NCI-H2107 treated with DMSO at 0.1 percent for 48 hours (cell line): Measurements from ENCODE around the gene SLC38A9.
"Not testable (repeated sequence)": the region's sequence is repeated elsewhere in the genome, so short reads cannot be mapped to it uniquely, and the experiment has no call there.

Experiments used
- DNase-seq: peaks from one replicate; lab custom pipeline; 2025; ENCODE audit not compliant: unreplicated experiment; lab: John Stamatoyannopoulos, UW

The SLC38A9 gene

DNA sequence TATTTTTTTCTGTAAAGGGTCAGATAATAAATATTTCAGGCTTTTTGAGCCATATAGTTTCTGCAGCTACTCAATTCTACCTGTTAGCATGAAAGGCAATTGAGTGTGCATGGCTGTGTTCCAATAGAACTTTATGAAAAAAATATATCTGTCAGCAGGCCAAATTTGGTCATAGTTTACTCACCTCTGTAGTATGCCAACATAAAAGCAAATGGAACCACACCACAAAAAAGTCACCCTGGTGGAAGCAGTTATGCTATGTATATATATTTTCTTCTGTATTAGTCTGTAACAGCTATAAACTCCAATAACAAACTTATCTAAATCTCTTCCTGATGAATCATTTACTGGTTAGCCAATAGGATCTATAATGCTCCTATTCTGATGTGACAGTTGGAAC lies 3.4 kb downstream of the SLC38A9 start:
- DNase-seq = no peak

GRCh38 chr5:55706230-55706629 lies 5.9 kb downstream of the SLC38A9 start:
- DNase-seq = no peak

DNA sequence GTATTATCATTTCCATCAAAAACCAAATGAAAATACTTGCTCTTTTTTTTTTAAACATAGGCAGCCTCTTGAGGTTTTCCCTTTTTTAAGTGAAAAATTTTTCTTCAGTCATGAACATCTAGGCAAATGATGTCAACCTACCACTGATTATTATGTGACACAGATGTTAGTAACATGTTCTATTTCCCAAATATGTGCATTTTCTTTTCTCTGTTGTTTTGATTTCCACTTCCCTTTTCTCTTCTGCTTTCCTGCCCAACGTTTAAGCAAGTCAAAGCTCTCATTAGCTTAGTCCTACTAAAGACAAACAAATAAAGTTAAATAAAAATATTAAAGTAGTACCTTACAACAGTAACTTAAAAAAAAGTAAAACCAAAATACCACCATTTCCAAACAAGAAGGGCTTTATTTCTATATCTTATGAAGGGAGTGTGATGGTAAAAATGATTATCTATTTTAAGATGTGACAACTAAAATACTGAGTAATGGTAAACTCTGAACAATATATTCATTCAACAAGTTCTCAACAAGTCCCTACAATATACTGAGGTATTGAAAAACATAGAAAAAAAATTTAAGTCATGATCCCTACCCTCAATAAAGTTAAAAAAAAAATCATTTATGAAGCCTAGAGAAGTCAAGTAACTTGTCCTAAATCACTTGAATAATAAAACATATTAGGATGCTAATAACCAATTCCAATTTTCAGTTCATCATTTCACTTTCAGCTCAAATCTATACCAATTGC lies 9.4 kb downstream of the SLC38A9 start:
- no peak for DNase-seq

- DNase-seq = no peak
These were observed 10.5 kb downstream of the SLC38A9 start for GRCh38 chr5:55701462-55702103.

- DNase-seq = no peak
These were observed 11.4 kb downstream of the SLC38A9 start for GRCh38 chr5:55700745-55701144.

- no peak for DNase-seq
These were observed 13.0 kb downstream of the SLC38A9 start for GRCh38 chr5:55699041-55699688.

DNA sequence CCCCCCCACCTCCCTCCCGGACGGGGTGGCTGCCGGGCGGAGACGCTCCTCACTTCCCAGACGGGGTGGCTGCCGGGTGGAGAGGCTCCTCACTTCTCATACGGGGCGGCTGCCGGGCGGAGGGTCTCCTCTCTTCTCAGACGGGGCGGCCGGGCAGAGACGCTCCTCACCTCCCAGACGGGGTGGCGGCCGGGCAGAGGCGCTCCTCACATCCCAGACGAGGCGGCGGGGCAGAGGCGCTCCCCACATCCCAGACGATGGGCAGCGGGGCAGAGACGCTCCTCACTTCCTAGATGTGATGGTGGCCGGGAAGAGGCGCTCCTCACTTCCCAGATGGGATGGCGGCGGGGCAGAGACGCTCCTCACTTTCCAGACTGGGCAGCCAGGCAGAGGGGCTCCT lies 15.4 kb downstream of the SLC38A9 start:
- DNase-seq = not testable (repeated sequence)

DNA sequence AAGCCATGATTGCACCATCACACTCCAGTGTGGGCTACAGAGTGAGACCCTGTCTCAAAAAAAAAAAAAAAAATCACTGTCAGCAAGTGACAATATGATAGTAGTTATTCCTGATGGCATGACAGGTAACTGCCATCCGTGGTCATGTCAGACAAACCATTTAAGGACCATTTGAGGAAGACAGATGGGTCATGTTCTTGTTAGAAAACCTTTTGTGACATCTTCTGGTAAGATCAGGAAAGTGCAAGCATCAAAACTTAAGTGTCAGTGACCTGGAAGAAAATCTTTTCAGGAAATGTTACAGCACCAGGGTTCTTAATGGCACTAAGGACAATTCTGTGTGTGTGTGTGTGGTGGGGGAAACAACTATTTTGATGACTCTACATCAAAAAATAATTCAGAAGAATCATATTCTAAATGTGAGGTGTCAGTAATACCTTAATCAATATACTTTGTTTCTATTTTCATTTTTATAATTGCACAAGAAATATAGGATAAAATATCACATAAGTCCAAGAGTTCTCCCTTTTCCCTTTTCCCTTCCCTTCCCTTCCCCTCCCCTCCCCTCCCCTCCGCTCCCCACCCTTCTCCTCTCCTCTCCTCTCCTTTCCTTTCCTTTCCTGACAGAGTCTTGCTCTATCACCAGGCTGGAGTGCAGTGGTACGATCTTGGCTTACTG lies 17.8 kb downstream of the SLC38A9 start:
- DNase-seq = no peak

GRCh38 chr5:55692509-55692908 lies 19.6 kb downstream of the SLC38A9 start:
- DNase-seq = no peak

- no peak for DNase-seq
These were observed 20.1 kb downstream of the SLC38A9 start for GRCh38 chr5:55692106-55692417.

DNA sequence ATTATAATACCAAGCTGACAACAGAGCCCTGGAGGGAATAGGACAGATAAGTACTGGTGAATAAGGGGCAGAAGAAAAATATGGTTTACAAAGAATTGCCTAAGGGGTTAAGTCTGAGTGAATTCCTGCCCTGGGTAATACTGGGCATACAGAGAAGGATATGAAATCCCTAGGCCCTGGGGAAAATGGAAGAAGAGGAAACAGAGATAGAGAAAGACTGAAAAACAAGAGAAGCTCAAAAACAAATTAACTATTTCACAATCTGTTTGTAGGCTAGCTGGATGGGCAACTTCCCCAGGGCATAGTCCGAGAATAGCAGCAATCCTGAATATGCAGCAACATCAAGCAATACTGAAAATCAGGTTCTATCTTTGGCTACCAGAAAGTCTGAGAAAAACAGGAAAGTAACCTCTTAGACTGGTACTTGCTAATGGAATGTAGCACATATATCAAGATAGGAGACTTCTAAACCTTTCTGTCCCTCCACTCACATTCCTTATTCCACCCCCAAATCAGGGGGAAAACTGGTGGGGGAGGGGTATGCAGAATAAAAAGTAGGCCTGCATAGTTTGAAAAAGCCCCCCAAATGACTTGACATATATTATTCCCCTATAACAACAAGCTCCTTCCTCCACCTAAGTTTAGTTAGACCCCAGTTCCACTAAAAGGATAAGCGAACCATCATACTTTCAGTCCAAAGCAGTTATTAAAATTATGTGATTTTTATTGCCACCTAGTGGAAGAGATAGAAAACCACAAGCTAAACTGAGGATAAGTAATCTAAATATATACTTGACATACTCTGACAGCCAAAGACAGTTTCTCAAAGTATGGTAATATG lies 20.6 kb downstream of the SLC38A9 start:
- DNase-seq = peak; percentile 3

DNA sequence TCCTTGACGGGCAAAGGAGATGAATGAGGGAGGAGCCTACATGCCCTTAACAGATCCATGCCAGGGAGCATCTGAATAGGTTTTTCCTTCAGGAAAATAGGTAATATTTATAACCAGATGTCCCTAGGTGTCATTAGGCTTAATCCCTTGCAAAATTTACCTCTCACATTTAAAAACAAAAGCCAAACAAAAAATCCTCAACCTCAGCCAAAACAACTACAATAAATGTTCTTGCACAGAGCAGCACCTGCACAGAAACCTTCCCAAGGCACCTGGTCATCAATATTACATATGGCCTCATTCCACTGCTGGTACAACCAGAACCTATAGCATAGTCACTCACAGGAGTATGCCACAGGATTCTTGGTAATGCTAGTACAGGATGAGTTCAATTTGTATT lies 30.1 kb downstream of the SLC38A9 start:
- DNase-seq = no peak

- no peak for DNase-seq
These were observed 30.8 kb downstream of the SLC38A9 start for GRCh38 chr5:55681301-55681700.

GRCh38 chr5:55680353-55680752 lies 31.8 kb downstream of the SLC38A9 start:
- no peak for DNase-seq

DNA sequence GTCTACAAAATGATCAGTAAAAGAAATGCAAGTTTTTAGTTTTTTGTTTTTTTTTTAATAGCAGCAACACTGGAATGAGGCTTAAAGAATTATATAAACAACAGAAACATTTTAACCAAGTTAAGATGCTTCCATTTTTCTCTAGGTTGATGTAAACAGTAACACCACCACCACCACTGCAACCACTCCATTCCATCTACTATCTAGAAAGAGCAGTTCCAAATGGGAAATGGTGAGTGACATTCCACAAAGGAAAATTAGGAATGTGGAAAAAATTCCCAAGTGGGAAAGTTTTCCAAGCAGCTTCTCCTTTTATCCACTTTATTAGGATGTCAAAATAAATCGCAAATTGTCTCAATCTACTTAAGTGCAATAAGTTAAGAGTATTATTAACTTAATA lies 32.6 kb downstream of the SLC38A9 start:
- no peak for DNase-seq

DNA sequence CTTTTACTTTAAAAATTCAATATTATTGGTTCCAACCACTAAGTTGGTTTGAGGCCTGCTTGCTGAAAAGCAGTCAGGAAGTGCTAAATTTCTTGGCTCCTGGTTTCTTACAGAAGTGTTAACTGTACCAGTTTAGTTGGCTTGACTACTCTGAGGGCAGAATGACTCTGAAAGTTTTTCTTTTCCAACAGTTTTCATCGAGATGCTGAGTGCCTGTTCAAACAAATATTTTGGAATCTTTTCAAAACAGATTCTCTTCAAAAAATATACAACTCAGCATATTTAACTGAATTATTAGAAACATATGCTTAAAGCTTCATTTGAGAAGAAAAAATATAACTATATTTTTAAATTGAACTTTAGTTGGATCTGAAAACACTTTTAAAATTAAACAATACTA lies 37.0 kb downstream of the SLC38A9 start:
- no peak for DNase-seq

DNA sequence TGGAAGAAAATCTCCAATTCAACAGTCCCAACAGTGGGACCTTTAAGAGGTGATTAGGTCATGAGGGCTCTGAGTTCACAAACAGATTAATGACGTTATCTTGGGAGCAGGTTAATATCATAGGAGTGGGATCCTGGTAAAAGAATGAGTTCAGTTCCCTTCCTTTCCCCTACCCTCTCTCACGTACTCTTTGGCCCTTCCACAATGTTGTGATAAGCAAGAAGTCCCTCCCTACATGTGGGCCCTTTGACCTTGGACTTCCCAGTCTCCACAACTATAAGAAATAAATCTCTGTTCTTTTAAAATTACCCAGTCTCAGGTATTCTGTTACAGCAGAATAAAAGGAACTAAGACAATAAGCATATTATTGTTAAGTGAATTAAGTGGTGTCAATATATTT lies 37.8 kb downstream of the SLC38A9 start:
- DNase-seq = no peak

DNA sequence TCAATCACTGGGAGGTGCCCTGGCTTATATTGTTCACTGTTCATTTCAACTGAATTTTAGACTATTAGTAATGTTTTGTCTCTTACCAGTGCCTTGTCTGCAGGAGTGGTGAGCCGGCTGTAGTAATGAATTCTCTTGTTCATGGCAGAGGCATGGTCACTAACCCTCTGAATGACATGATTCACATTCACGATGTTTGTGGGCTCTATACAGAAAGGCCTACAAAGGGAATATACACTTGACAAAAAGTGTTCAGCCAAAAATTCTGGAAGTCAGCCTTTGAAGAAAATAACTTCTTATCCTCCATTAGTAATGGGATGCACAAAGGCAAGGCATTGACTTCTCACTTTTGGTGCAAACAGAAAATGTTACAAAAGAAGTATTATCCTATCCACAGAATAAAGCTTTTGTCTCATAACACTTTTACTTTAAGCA lies 39.6 kb downstream of the SLC38A9 start:
- DNase-seq = no peak

DNA sequence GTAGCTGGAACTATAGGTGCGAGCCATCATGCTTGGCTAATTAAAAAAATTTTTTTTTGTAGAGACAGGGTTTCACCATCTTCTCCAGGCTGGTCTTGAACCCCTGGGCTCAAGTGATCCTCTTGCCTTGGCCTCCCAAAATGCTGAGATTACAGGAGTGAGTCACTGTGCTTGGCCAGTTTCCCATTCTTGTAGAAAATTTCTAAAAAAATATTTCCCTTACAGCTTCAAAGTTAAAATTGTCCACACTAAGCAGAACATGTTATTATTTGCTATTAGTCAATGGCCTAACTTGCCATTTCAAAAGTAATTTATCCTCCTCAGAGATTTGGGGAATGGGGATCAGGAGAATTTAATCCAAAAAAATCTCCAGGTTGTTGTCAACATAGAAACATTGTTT lies 40.1 kb downstream of the SLC38A9 start:
- DNase-seq = no peak

DNA sequence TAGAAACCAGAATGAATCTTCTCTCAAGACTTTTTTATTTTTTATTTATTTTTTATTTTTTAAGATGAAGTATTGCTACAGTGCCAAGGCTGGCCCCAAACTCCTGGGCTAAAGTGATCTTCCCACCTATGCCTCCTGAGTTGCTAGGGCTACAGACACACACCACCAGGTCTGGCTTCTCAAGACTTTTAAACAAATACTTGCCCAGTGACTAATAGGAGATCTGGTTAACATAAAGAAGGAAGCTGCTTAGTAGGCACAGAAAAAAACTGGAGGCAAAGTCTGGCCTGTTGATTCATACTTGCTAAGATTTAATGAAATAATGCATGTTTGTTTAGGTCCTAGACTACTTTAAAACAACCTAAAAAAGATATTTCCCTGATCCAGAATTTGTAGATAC lies 43.8 kb downstream of the SLC38A9 start:
- DNase-seq = no peak

DNA sequence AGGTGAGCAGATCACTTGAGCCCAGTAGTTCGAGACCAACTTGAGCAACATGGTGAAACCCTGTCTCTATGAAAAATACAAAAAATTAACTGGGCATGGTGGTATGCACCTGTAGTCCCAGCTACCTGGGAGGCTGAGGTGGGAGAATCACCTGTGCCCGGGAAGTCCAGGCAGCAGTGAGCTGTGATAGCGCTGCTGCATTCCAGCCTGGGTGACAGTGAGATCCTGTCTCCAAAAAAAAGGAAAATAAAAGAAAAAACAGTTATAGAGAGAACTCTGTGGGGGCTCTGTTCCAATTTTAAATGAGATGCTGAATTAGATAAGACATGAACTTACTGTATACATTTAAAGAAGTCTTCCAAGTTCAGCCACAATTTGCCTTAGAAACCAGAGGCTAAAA lies 44.2 kb downstream of the SLC38A9 start:
- DNase-seq = no peak
